AG04450 (cell line): Measurements from ENCODE around the gene RIPOR2. TPM values are rescaled to one million over a fixed set of nuclear protein-coding genes. Genes with fewer than 3 reads are reported as not detected.

ENCODE experiments used
- CTCF ChIA-PET: fragments of 300-600, 350-600 bp; formaldehyde crosslinking; extraction: SDS; loops from one replicate; lab custom pipeline; 2022; ENCODE audit warnings: antibody characterized with exemption, inconsistent platforms; lab: Charles Lee
- POLR2A ChIA-PET: fragments of 350-600 bp; formaldehyde crosslinking; extraction: SDS; loops from one replicate; lab custom pipeline; 2021; ENCODE audit warnings: antibody characterized with exemption, inconsistent platforms; lab: Yijun Ruan, JAX
- DNase-seq: peaks from one replicate; pipeline ENCODE4 v3.0.0-alpha.2; 2011; ENCODE audit warnings: low read depth, low spot score
- H3K27ac ChIP-seq: one replicate; pipeline ENCODE4 v1.5.1; 2012; ENCODE audit warnings: low read depth, low read length, control low read depth
- H3K27me3 ChIP-seq: one replicate; pipeline ENCODE4 v1.6.0; 2012; ENCODE audit warnings: low read length; ENCODE audit not compliant: control insufficient read depth, insufficient read depth
- H3K4me3 ChIP-seq: 2 replicates; pipeline ENCODE4 v1.5.1; 2011; ENCODE audit warnings: mild to moderate bottlenecking, low read depth, low read length, control low read depth
- H3K9me3 ChIP-seq: 2 replicates; pipeline ENCODE4 v1.5.1; 2012; ENCODE audit warnings: low read length; ENCODE audit not compliant: control insufficient read depth, insufficient read depth
- CTCF ChIP-seq: IDR thresholded peaks from 2 replicates; pipeline ENCODE4 v1.5.1; 2011; ENCODE audit warnings: low read depth, low read length, control low read depth, inconsistent platforms
- polyA plus RNA-seq: library from polyadenylated mRNA; depleted of rRNA; stranded (reverse); fragments of >200 nt; gene quantifications from 2 replicates; pipeline ENCODE4 v1.2.3, GENCODE V29; 2011

RIPOR2 gene
- polyA plus RNA-seq, 1 experiment = 7.3 TPM

- H3K9me3 ChIP-seq = no peaks in the 10 kb centered on the region
- H3K4me3 ChIP-seq = no peak overlapping the region
- TF ChIP-seq CTCF = no peak
- H3K27ac ChIP-seq = no peak overlapping the region
- ChIA-PET POLR2A (no interaction called here), CTCF (no interaction called here)
- no peaks in the 10 kb centered on the region for H3K27me3 ChIP-seq
- DNase-seq = no peak
Observed at GRCh38 chr6:24823185-24823584, 112.6 kb downstream of the RIPOR2 start.

GRCh38 chr6:24822696-24823095, 113.1 kb downstream of the RIPOR2 start:
- TF ChIP-seq CTCF = no peak
- Histone ChIP-seq H3K4me3 (no peak overlapping the region), H3K27ac (no peak overlapping the region), H3K27me3 (no peaks in the 10 kb centered on the region), H3K9me3 (no peaks in the 10 kb centered on the region)
- ChIA-PET CTCF (no interaction called here), POLR2A (no interaction called here)
- DNase-seq = no peak

- DNase-seq = no peak
- Histone ChIP-seq H3K4me3 (no peak overlapping the region), H3K9me3 (no peaks in the 10 kb centered on the region), H3K27me3 (no peaks in the 10 kb centered on the region), H3K27ac (no peak overlapping the region)
- no peak for TF ChIP-seq CTCF
- POLR2A ChIA-PET = no interaction called here
- CTCF ChIA-PET = no interaction called here
Observed at GRCh38 chr6:24821860-24822444, 113.8 kb downstream of the RIPOR2 start.

GRCh38 chr6:24818346-24818745, 117.4 kb downstream of the RIPOR2 start:
- Histone ChIP-seq H3K9me3 (no peaks in the 10 kb centered on the region), H3K4me3 (no peak overlapping the region), H3K27me3 (no peaks in the 10 kb centered on the region), H3K27ac (no peak overlapping the region)
- DNase-seq = no peak
- ChIA-PET POLR2A (no interaction called here), CTCF (interaction anchor here (0.7 kb wide), 1 partner anchor 12 kb away, joined by 12 read pairs; no protein-coding TSS in a partner anchor)
- TF ChIP-seq CTCF = no peak

- no peak for DNase-seq
- no peaks in the 10 kb centered on the region for H3K27me3 ChIP-seq
- TF ChIP-seq CTCF = no peak
- ChIA-PET CTCF (no interaction called here), POLR2A (no interaction called here)
- no peaks in the 10 kb centered on the region for H3K9me3 ChIP-seq
- H3K4me3 ChIP-seq = no peak overlapping the region
- no peak overlapping the region for H3K27ac ChIP-seq
Observed at GRCh38 chr6:24809728-24810127, 126.0 kb downstream of the RIPOR2 start.
